ENCODE results near the gene ZNF91. TPM values are rescaled to one million over a fixed set of nuclear protein-coding genes. Genes with fewer than 3 reads are reported as not detected.

Gene ZNF91
- total and polyA plus RNA-seq, 2 donors (not counting 1 experiment from before 2014, with no cell fraction given): 10.9 to 17.8 TPM

DNA sequence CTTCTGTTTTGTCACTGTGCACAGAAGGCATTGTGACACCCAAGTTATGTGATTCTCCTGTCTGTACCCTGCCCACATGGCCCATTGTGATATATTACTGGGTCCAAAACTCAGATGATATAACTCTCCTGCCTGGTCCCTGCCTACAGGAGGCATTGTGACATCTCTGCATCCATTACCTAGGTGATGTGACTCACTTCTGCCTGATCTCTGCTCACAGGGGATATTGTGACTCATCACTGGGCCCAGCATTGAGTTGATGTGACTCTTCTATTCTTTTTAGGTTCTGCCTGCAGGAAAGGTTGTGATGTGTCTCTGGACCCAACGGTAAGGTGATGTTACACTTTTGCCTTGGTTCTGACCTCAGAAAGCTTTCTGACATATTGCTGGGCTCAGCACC lies 77.1 kb downstream of the ZNF91 start:
- no peak for DNase-seq (ENCODE audit: low read depth in 2 of 2)

DNA sequence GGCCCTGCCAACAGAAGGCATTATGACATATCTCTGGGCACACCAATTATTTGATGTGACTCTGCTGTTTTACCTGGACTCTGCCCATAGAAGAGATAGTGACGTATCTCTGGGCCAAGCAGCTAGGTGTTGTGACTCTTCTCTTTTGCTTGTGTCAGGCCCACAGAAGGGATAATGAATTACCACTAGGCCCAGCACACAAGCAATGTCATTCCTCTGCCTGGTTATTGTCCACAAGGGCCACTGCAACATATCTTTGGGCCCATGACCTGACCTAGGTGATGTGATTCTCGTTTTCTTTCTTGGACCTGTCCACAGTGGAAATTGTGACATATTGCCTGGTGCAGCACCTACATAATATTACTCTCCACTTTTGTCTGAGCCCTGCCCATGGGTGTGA lies 80.0 kb downstream of the ZNF91 start:
- no peaks in the 10 kb centered on the region for H3K4me1 ChIP-seq (ENCODE audit: control insufficient read depth, extremely low read depth, insufficient read depth, low read length)

More for the DNA sequence above, 77.1 kb downstream of the ZNF91 start:
- H3K27me3 ChIP-seq (ENCODE audit: control insufficient read depth, insufficient read depth, low read length): no peaks in the 10 kb centered on the region
- H3K9ac ChIP-seq (ENCODE audit: insufficient read depth, low read length): no peak overlapping the region
- no peak overlapping the region for H2AFZ ChIP-seq (ENCODE audit: low read length)
- TF ChIP-seq, protein P1, sequence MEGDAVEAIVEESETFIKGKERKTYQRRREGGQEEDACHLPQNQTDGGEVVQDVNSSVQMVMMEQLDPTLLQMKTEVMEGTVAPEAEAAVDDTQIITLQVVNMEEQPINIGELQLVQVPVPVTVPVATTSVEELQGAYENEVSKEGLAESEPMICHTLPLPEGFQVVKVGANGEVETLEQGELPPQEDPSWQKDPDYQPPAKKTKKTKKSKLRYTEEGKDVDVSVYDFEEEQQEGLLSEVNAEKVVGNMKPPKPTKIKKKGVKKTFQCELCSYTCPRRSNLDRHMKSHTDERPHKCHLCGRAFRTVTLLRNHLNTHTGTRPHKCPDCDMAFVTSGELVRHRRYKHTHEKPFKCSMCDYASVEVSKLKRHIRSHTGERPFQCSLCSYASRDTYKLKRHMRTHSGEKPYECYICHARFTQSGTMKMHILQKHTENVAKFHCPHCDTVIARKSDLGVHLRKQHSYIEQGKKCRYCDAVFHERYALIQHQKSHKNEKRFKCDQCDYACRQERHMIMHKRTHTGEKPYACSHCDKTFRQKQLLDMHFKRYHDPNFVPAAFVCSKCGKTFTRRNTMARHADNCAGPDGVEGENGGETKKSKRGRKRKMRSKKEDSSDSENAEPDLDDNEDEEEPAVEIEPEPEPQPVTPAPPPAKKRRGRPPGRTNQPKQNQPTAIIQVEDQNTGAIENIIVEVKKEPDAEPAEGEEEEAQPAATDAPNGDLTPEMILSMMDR (conservative IDR thresholded peaks at IDR 0.05 in 1 of 2, IDR thresholded peaks at IDR 0.05 in 1 of 2; ENCODE audit: low read depth in 1 of 2, low read length in 2 of 2): no peak
- no peak for TF ChIP-seq EZH2 (IDR thresholded peaks at IDR 0.05; ENCODE audit: low read length, missing control alignments)
- no peaks in the 10 kb centered on the region for H3K4me1 ChIP-seq (ENCODE audit: control insufficient read depth, extremely low read depth, insufficient read depth, low read length)
- H3K4me2 ChIP-seq (ENCODE audit: extremely low read depth, insufficient read depth, low read length): no peak overlapping the region
- no peaks in the 10 kb centered on the region for H3K9me3 ChIP-seq (ENCODE audit: control insufficient read depth, insufficient read depth, low read depth, low read length)
- no peaks in the 10 kb centered on the region for H3K36me3 ChIP-seq (ENCODE audit: control insufficient read depth, insufficient read depth, low read length)
- H3K27ac ChIP-seq (ENCODE audit: insufficient read depth, low read length): no peak overlapping the region
- no peaks in the 10 kb centered on the region for H3K79me2 ChIP-seq (ENCODE audit: control insufficient read depth, insufficient read depth, low read length)
- no peaks in the 10 kb centered on the region for H4K20me1 ChIP-seq (ENCODE audit: control insufficient read depth, extremely low read depth, insufficient read depth, low read length)
- no peak overlapping the region for H3K4me3 ChIP-seq (replicated peaks in 1 of 4; ENCODE audit: control extremely low read depth in 1 of 4, insufficient read depth in 1 of 4, low read depth in 3 of 4, low read length in 4 of 4)

DNA sequence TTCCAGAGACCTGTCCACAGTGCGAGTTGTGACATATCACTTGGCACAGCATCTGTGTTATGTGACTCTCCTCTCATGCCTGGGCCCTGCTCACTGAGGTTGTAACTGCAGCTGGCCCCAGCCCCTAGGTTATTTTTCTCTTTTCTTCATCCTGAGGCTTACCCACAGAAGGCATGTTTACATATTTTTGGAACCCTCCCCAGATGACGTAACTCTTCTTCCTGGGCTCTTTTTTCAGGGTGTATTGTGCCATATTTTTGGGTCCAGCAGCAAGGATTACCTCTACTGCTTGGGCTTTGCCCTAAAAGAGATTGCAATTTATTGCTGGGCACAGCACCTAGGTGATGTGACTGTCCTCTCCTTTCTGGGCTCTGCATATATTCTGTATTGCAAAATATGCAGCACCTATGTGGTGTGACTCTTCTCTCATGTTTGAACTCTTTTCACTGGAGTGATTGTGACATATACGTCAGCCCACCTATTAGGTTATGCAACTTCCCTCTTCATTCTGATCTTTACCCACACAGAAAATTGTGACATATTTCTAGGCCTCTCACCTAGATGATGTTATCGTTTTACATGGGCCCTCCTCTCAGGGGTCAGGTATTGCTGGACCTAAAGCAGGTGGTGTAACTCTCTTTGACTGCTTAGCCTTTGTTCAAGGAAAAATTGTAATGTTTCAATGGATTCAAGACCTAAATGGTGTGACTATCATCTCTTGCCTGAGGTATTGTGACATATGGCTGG lies 80.6 kb downstream of the ZNF91 start:
- no peaks in the 10 kb centered on the region for H3K4me1 ChIP-seq (ENCODE audit: control insufficient read depth, extremely low read depth, insufficient read depth, low read length)
- no peaks in the 10 kb centered on the region for H3K36me3 ChIP-seq (ENCODE audit: control insufficient read depth, insufficient read depth, low read length)
- no peak overlapping the region for H3K4me2 ChIP-seq (ENCODE audit: extremely low read depth, insufficient read depth, low read length)
- no peaks in the 10 kb centered on the region for H3K79me2 ChIP-seq (ENCODE audit: control insufficient read depth, insufficient read depth, low read length)
- no peak for TF ChIP-seq EZH2 (IDR thresholded peaks at IDR 0.05; ENCODE audit: low read length, missing control alignments)
- TF ChIP-seq, protein P1 (conservative IDR thresholded peaks at IDR 0.05 in 1 of 2, IDR thresholded peaks at IDR 0.05 in 1 of 2; ENCODE audit: low read depth in 1 of 2, low read length in 2 of 2): no peak
- no peaks in the 10 kb centered on the region for H4K20me1 ChIP-seq (ENCODE audit: control insufficient read depth, extremely low read depth, insufficient read depth, low read length)
- no peak overlapping the region for H3K9ac ChIP-seq (ENCODE audit: insufficient read depth, low read length)
- H3K27me3 ChIP-seq (ENCODE audit: control insufficient read depth, insufficient read depth, low read length): no peaks in the 10 kb centered on the region
- H2AFZ ChIP-seq (ENCODE audit: low read length): no peak overlapping the region
- H3K4me3 ChIP-seq (replicated peaks in 1 of 4; ENCODE audit: control extremely low read depth in 1 of 4, insufficient read depth in 1 of 4, low read depth in 3 of 4, low read length in 4 of 4): no peak overlapping the region
- no peak overlapping the region for H3K27ac ChIP-seq (ENCODE audit: insufficient read depth, low read length)
- no peaks in the 10 kb centered on the region for H3K9me3 ChIP-seq (ENCODE audit: control insufficient read depth, insufficient read depth, low read depth, low read length)
- DNase-seq (ENCODE audit: low read depth in 2 of 2): no peak

More for the DNA sequence above, 80.0 kb downstream of the ZNF91 start:
- H3K9me3 ChIP-seq (ENCODE audit: control insufficient read depth, insufficient read depth, low read depth, low read length): no peaks in the 10 kb centered on the region
- H4K20me1 ChIP-seq (ENCODE audit: control insufficient read depth, extremely low read depth, insufficient read depth, low read length): no peaks in the 10 kb centered on the region
- DNase-seq (ENCODE audit: low read depth in 2 of 2): no peak
- H3K4me3 ChIP-seq (replicated peaks in 1 of 4; ENCODE audit: control extremely low read depth in 1 of 4, insufficient read depth in 1 of 4, low read depth in 3 of 4, low read length in 4 of 4): no peak overlapping the region
- no peaks in the 10 kb centered on the region for H3K79me2 ChIP-seq (ENCODE audit: control insufficient read depth, insufficient read depth, low read length)
- no peaks in the 10 kb centered on the region for H3K36me3 ChIP-seq (ENCODE audit: control insufficient read depth, insufficient read depth, low read length)
- no peak overlapping the region for H3K4me2 ChIP-seq (ENCODE audit: extremely low read depth, insufficient read depth, low read length)
- no peak overlapping the region for H2AFZ ChIP-seq (ENCODE audit: low read length)
- H3K27me3 ChIP-seq (ENCODE audit: control insufficient read depth, insufficient read depth, low read length): no peaks in the 10 kb centered on the region
- TF ChIP-seq, protein P1 (conservative IDR thresholded peaks at IDR 0.05 in 1 of 2, IDR thresholded peaks at IDR 0.05 in 1 of 2; ENCODE audit: low read depth in 1 of 2, low read length in 2 of 2): no peak
- no peak for TF ChIP-seq EZH2 (IDR thresholded peaks at IDR 0.05; ENCODE audit: low read length, missing control alignments)
- no peak overlapping the region for H3K27ac ChIP-seq (ENCODE audit: insufficient read depth, low read length)
- H3K9ac ChIP-seq (ENCODE audit: insufficient read depth, low read length): no peak overlapping the region

Data from fibroblast of lung (primary cell).